HFFc6 (cell line): ENCODE measurements around the gene MGAT3. TPM values are rescaled to one million over a fixed set of nuclear protein-coding genes. Genes with fewer than 3 reads are reported as not detected.

Experiments used
- DNase-seq: peaks from one replicate; pipeline ENCODE4 v3.0.0-alpha.2; 2018
- H3K27ac Mint-ChIP-seq: 2 replicates; pipeline ENCODE4 v1.8.0; 2020; ENCODE audit warnings: mild to moderate bottlenecking, mixed read lengths
- H3K27me3 Mint-ChIP-seq: 2 replicates; pipeline ENCODE4 v1.8.0; 2021; ENCODE audit warnings: mild to moderate bottlenecking, moderate library complexity, mixed read lengths; ENCODE audit not compliant: insufficient read depth
- H3K36me3 Mint-ChIP-seq: 2 replicates; pipeline ENCODE4 v1.8.0; 2021; ENCODE audit warnings: low read depth, mixed read lengths
- H3K4me1 Mint-ChIP-seq: 2 replicates; pipeline ENCODE4 v1.8.0; 2020; ENCODE audit warnings: low read depth, mixed read lengths
- H3K4me3 Mint-ChIP-seq: 2 replicates; pipeline ENCODE4 v1.8.0; 2020; ENCODE audit warnings: mild to moderate bottlenecking, moderate library complexity, mixed read lengths
- H3K9me3 Mint-ChIP-seq: 2 replicates; pipeline ENCODE4 v1.8.0; 2020; ENCODE audit warnings: mild to moderate bottlenecking, mixed read lengths
- total RNA-seq, 6 experiments: library from RNA; stranded (reverse); fragmentation: NEBNext Ultra II Directional; extraction: Animal tissue kit (Norgen Biotek cat#: 25700); gene quantifications; 2 replicates in 1 of 6; 3 replicates in 5 of 6; pipeline ENCODE4 v1.2.3, GENCODE V29; 2021
- TF ChIP-seq, protein P1 (sequence below): fragments of 200-600 bp; sonication (generic); IDR thresholded peaks from 2 replicates; pipeline ENCODE4 v1.5.0; 2021; ENCODE audit warnings: antibody characterized with exemption, mild to moderate bottlenecking

The MGAT3 gene
- total RNA-seq, 6 experiments from 2014 or later: not detected

- no peaks in the 10 kb centered on the region for H3K36me3 Mint-ChIP-seq
- DNase-seq: no peak
- H3K4me3 Mint-ChIP-seq: no peak overlapping the region
- no peaks in the 10 kb centered on the region for H3K9me3 Mint-ChIP-seq
- peaks cover 9% of the 10 kb centered on the region; the same call in 1 of the 2 replicates for H3K27me3 Mint-ChIP-seq
- H3K27ac Mint-ChIP-seq: no peak overlapping the region
- peaks cover 25% of the 10 kb centered on the region for H3K4me1 Mint-ChIP-seq
- TF ChIP-seq, protein P1, sequence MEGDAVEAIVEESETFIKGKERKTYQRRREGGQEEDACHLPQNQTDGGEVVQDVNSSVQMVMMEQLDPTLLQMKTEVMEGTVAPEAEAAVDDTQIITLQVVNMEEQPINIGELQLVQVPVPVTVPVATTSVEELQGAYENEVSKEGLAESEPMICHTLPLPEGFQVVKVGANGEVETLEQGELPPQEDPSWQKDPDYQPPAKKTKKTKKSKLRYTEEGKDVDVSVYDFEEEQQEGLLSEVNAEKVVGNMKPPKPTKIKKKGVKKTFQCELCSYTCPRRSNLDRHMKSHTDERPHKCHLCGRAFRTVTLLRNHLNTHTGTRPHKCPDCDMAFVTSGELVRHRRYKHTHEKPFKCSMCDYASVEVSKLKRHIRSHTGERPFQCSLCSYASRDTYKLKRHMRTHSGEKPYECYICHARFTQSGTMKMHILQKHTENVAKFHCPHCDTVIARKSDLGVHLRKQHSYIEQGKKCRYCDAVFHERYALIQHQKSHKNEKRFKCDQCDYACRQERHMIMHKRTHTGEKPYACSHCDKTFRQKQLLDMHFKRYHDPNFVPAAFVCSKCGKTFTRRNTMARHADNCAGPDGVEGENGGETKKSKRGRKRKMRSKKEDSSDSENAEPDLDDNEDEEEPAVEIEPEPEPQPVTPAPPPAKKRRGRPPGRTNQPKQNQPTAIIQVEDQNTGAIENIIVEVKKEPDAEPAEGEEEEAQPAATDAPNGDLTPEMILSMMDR: no peak
Observed at GRCh38 chr22:39492186-39492585, 35.4 kb downstream of the MGAT3 start.

DNA sequence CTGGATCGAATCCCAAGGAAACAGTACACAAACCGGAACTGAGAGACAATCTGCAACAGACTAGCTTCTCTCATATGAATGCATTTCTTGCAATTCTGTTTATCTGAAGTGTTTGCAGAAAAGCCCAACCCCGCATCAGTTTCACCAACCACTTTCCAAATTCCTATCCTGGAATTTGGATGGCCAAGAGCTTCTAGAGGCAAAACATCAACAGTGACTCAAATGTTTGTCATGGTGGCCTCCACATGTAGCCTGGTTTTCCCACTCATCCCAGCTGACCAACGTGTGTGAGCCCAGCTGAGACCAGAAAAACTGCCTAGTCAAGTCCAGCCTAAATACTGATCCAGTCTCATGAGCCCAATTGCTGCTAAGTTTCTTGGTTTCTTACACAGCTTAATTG, 36.9 kb downstream of the MGAT3 start:
- peak; percentile 91 for DNase-seq
- peak overlapping the region; percentile 63 for H3K4me3 Mint-ChIP-seq
- peak overlapping the region; percentile 87 for H3K27ac Mint-ChIP-seq
- TF ChIP-seq, protein P1: no peak
- no peaks in the 10 kb centered on the region for H3K36me3 Mint-ChIP-seq
- H3K9me3 Mint-ChIP-seq: no peaks in the 10 kb centered on the region
- peaks cover 7% of the 10 kb centered on the region for H3K27me3 Mint-ChIP-seq
- H3K4me1 Mint-ChIP-seq: peaks cover 25% of the 10 kb centered on the region

- Mint-ChIP-seq H3K36me3 (no peaks in the 10 kb centered on the region), H3K4me3 (no peak overlapping the region), H3K27me3 (peaks cover 10% of the 10 kb centered on the region), H3K27ac (peak overlapping the region; percentile 87), H3K4me1 (peaks cover 25% of the 10 kb centered on the region), H3K9me3 (no peaks in the 10 kb centered on the region)
- no peak for DNase-seq
- TF ChIP-seq, protein P1: no peak
Observed at GRCh38 chr22:39494471-39495120, 37.8 kb downstream of the MGAT3 start.

GRCh38 chr22:39496131-39496838, 39.5 kb downstream of the MGAT3 start:
- TF ChIP-seq, protein P1: peak; percentile 83
- Mint-ChIP-seq H3K27ac (no peak overlapping the region), H3K4me3 (no peak overlapping the region), H3K4me1 (peaks cover 32% of the 10 kb centered on the region), H3K27me3 (peaks cover 8% of the 10 kb centered on the region), H3K9me3 (no peaks in the 10 kb centered on the region), H3K36me3 (no peaks in the 10 kb centered on the region)
- peak; percentile 44 for DNase-seq

DNA sequence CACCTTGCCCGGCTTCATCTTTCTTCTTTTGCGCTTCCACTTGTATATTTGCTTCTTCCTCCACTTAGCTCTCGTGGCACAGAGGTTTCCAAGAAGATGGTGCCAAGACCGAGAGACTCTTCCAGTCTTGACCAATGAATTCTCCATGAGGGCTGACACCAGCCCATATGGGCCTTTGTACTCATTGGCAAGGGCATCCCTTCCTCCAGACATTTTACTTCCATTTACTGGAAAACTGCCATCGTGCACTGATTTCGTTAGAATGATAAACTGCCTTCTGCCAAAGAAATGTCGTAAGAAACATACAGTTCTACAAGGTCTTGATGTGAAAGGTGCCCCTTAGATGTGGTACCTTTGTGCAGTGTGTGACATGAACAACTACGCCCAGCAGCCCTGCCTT, 40.6 kb downstream of the MGAT3 start:
- no peak overlapping the region for H3K4me3 Mint-ChIP-seq
- TF ChIP-seq, protein P1: no peak
- H3K36me3 Mint-ChIP-seq: no peaks in the 10 kb centered on the region
- peaks cover 3% of the 10 kb centered on the region for H3K27me3 Mint-ChIP-seq
- H3K9me3 Mint-ChIP-seq: no peaks in the 10 kb centered on the region
- H3K4me1 Mint-ChIP-seq: peaks cover 37% of the 10 kb centered on the region
- no peak for DNase-seq
- no peak overlapping the region for H3K27ac Mint-ChIP-seq
